ENCODE data around the gene ZNF70.

GRCh38 chr22:23716811-23717801, 33.8 kb downstream of the ZNF70 start:
- TF ChIP-seq POLR2A (IDR thresholded peaks at IDR 0.05; ENCODE audit: low read length) (peak; percentile 84), GATA1 (IDR thresholded peaks at IDR 0.05; ENCODE audit: low read depth, low read length) (no peak)

Data from erythroblast (primary cell).